D721Med (cell line): ENCODE measurements around the gene CDC42EP1.
A peak's percentile ranks its signal among the peaks of the same experiment; 100 is the strongest.

ENCODE experiments used
- DNase-seq: peaks from one replicate; pipeline ENCODE4 v3.0.0; 2011; ENCODE audit warnings: low spot score; ENCODE audit not compliant: insufficient read length
- FAIRE-seq: peaks from 2 replicates; lab custom pipeline; 2011; peaks lifted over from hg19 to GRCh38; lab: Jason Lieb, UNC
- CTCF ChIP-seq: IDR thresholded peaks from 2 replicates; pipeline ENCODE4 v1.5.1; 2012; ENCODE audit warnings: mild to moderate bottlenecking, control low read depth; ENCODE audit not compliant: insufficient read depth; ENCODE audit errors: missing control alignments

CDC42EP1 gene

GRCh38 chr22:37556710-37557109 is 3.6 kb upstream of the CDC42EP1 start:
- no peak for TF ChIP-seq CTCF
- no peak for FAIRE-seq
- DNase-seq, result no peak

GRCh38 chr22:37557321-37558001 is 2.8 kb upstream of the CDC42EP1 start:
- FAIRE-seq (no peak), DNase-seq (no peak)
- TF ChIP-seq CTCF, result no peak

GRCh38 chr22:37558815-37559214 is 1.5 kb upstream of the CDC42EP1 start:
- FAIRE-seq (no peak), DNase-seq (no peak)
- no peak for TF ChIP-seq CTCF

GRCh38 chr22:37559521-37559900 is 769 bp upstream of the CDC42EP1 start:
- FAIRE-seq (no peak), DNase-seq (no peak)
- no peak for TF ChIP-seq CTCF

- FAIRE-seq, result no peak
- no peak for TF ChIP-seq CTCF
- no peak for DNase-seq
Observed at GRCh38 chr22:37560608-37561211, 430 bp downstream of the CDC42EP1 start.

GRCh38 chr22:37561212-37562048 is 1.1 kb downstream of the CDC42EP1 start:
- TF ChIP-seq CTCF, result peak; percentile 56
- FAIRE-seq (no peak), DNase-seq (peak; percentile 31)
